H1 (cell line): ENCODE measurements around the gene PCNX3. TPM values are rescaled to one million over a fixed set of nuclear protein-coding genes. Genes with fewer than 3 reads are reported as not detected.

Source experiments
- CTCF ChIA-PET: fragments of 300-600 bp; sonication (Branson Sonifier 250); formaldehyde crosslinking; loops from one replicate; lab custom pipeline; 2021; ENCODE audit not compliant: partially characterized antibody; lab: Charles Lee
- POLR2A ChIA-PET: fragments of 300-600 bp; sonication (Branson Sonifier 250); formaldehyde crosslinking; loops from one replicate; lab custom pipeline; 2021; ENCODE audit warnings: inconsistent platforms; ENCODE audit not compliant: partially characterized antibody; lab: Charles Lee
- DNase-seq, 2 experiments: peaks; one replicate each; pipeline versions ENCODE4 v3.0.0 to v3.0.0-alpha.2; 2010 to 2022; ENCODE audit warnings: low spot score in 2 of 2, low read depth in 1 of 2, mixed read lengths in 1 of 2
- FAIRE-seq: peaks from 2 replicates; lab custom pipeline; 2011; peaks lifted over from hg19 to GRCh38; lab: Jason Lieb, UNC
- H2AFZ ChIP-seq: 2 replicates; pipeline ENCODE4 v1.8.1; 2012; ENCODE audit warnings: low read length, inconsistent platforms
- H2AK5ac ChIP-seq: 2 replicates; pipeline ENCODE4 v1.6.1; 2013; ENCODE audit warnings: low read depth, low read length
- H2BK120ac ChIP-seq: replicated peaks from 2 replicates; pipeline ENCODE3; 2013; ENCODE audit warnings: low read depth, low read length, inconsistent platforms
- H2BK12ac ChIP-seq: 2 replicates; pipeline ENCODE4 v1.6.1; 2013; ENCODE audit warnings: low read depth, low read length
- H2BK15ac ChIP-seq: 2 replicates; pipeline ENCODE4 v1.6.1; 2013; ENCODE audit warnings: low read length
- H2BK20ac ChIP-seq: 2 replicates; pipeline ENCODE4 v1.6.1; 2013; ENCODE audit warnings: low read length
- H2BK5ac ChIP-seq: 2 replicates; pipeline ENCODE4 v1.6.1; 2013; ENCODE audit warnings: low read depth, low read length
- H3K14ac ChIP-seq: 2 replicates; pipeline ENCODE4 v1.6.1; 2013; ENCODE audit warnings: inconsistent platforms; ENCODE audit not compliant: insufficient read length
- H3K18ac ChIP-seq: 2 replicates; pipeline ENCODE4 v1.6.1; 2013; ENCODE audit warnings: low read length; ENCODE audit errors: extremely low read depth
- H3K23ac ChIP-seq: 2 replicates; pipeline ENCODE4 v1.6.1; 2013; ENCODE audit warnings: inconsistent platforms; ENCODE audit not compliant: insufficient read length
- H3K23me2 ChIP-seq: 2 replicates; pipeline ENCODE4 v1.6.1; 2013; ENCODE audit warnings: low read depth, low read length
- H3K27ac ChIP-seq: 2 replicates; pipeline ENCODE4 v1.6.1; 2011; ENCODE audit warnings: low read depth, low read length, inconsistent platforms
- H3K27me3 ChIP-seq, 4 experiments: replicated peaks in 1 of 4; 1 replicate in 1 of 4; 2 replicates in 3 of 4; pipeline versions ENCODE4 v1.6.1 to v1.8.1; 2011 to 2013; ENCODE audit warnings: low read length in 3 of 4, mild to moderate bottlenecking in 3 of 4, inconsistent platforms in 2 of 4, mixed read lengths in 2 of 4, moderate library complexity in 1 of 4; ENCODE audit not compliant: control insufficient read depth in 3 of 4, insufficient read depth in 3 of 4; ENCODE audit errors: extremely low read depth in 1 of 4
- H3K36me3 ChIP-seq, 4 experiments: 2 replicates each; pipeline versions ENCODE4 v1.6.1 to v1.8.1; 2011 to 2013; ENCODE audit warnings: mild to moderate bottlenecking in 4 of 4, low read length in 3 of 4, moderate library complexity in 2 of 4, control low read depth in 1 of 4, inconsistent platforms in 1 of 4; ENCODE audit not compliant: insufficient read depth in 4 of 4, control insufficient read depth in 2 of 4
- H3K4ac ChIP-seq: replicated peaks from 2 replicates; pipeline ENCODE3; 2013; ENCODE audit warnings: low read length, low read depth, mixed read lengths, inconsistent platforms; ENCODE audit not compliant: insufficient read length
- H3K4me1 ChIP-seq, 4 experiments: replicated peaks in 1 of 4; 1 replicate in 1 of 4; 2 replicates in 3 of 4; pipeline versions ENCODE4 v1.6.1 to v1.8.1; 2011 to 2013; ENCODE audit warnings: low read length in 3 of 4, inconsistent platforms in 2 of 4, mixed read lengths in 1 of 4; ENCODE audit not compliant: insufficient read depth in 4 of 4, control insufficient read depth in 3 of 4
- H3K4me2 ChIP-seq, 2 experiments: 2 replicates each; pipeline versions ENCODE4 v1.6.1 to v1.8.1; 2011 to 2013; ENCODE audit warnings: low read depth in 2 of 2, low read length in 2 of 2, control low read depth in 1 of 2, inconsistent platforms in 1 of 2, mild to moderate bottlenecking in 1 of 2; ENCODE audit not compliant: insufficient read depth in 1 of 2
- H3K4me3 ChIP-seq, 4 experiments: fragments of 200-600, 300-600 bp in 1 of 4; sonication (generic), shearing (Covaris generic), sonication (Bioruptor Twin) in 1 of 4; 2 replicates each; pipeline versions ENCODE4 v1.5.1 to v1.8.1; 2011 to 2016; ENCODE audit warnings: low read length in 4 of 4, low read depth in 3 of 4, control low read depth in 2 of 4, inconsistent platforms in 2 of 4, mild to moderate bottlenecking in 2 of 4, mixed read lengths in 1 of 4, moderate library complexity in 1 of 4; ENCODE audit not compliant: insufficient read depth in 2 of 4; ENCODE audit errors: extremely low read depth in 1 of 4
- H3K56ac ChIP-seq: replicated peaks from 2 replicates; pipeline ENCODE3; 2013; ENCODE audit warnings: low read depth, mild to moderate bottlenecking, mixed read lengths, low read length, inconsistent platforms; ENCODE audit not compliant: insufficient read length
- H3K79me1 ChIP-seq: 2 replicates; pipeline ENCODE4 v1.6.1; 2013; ENCODE audit warnings: low read depth, low read length, control low read depth
- H3K79me2 ChIP-seq, 2 experiments: 2 replicates each; pipeline versions ENCODE4 v1.6.1 to v1.8.1; 2012 to 2013; ENCODE audit warnings: low read length in 2 of 2, mild to moderate bottlenecking in 2 of 2, inconsistent platforms in 1 of 2; ENCODE audit not compliant: insufficient read depth in 2 of 2, control insufficient read depth in 1 of 2
- H3K9ac ChIP-seq, 4 experiments: replicated peaks in 1 of 4; 1 replicate in 1 of 4; 2 replicates in 3 of 4; pipeline versions ENCODE4 v1.6.1 to v1.8.1; 2011 to 2013; ENCODE audit warnings: low read depth in 3 of 4, low read length in 3 of 4, control low read depth in 2 of 4, mild to moderate bottlenecking in 2 of 4, moderate library complexity in 2 of 4, inconsistent platforms in 1 of 4; ENCODE audit errors: extremely low read depth in 1 of 4
- H3K9me3 ChIP-seq, 2 experiments: 2 replicates each; pipeline versions ENCODE4 v1.6.1 to v1.8.1; 2012 to 2013; ENCODE audit warnings: mild to moderate bottlenecking in 2 of 2, moderate library complexity in 2 of 2, control low read depth in 1 of 2, inconsistent platforms in 1 of 2, low read depth in 1 of 2, low read length in 1 of 2, mixed read lengths in 1 of 2; ENCODE audit not compliant: insufficient read depth in 2 of 2
- H4K20me1 ChIP-seq, 2 experiments: replicated peaks in 1 of 2; 2 replicates each; pipeline versions ENCODE3 to v1.8.1; 2011 to 2013; ENCODE audit warnings: inconsistent platforms in 2 of 2, low read length in 2 of 2, mild to moderate bottlenecking in 1 of 2; ENCODE audit not compliant: insufficient read depth in 2 of 2, control insufficient read depth in 1 of 2
- H4K5ac ChIP-seq: 2 replicates; pipeline ENCODE4 v1.6.1; 2013; ENCODE audit warnings: low read length, low read depth, mixed read lengths, inconsistent platforms; ENCODE audit not compliant: insufficient read length
- H4K8ac ChIP-seq: 2 replicates; pipeline ENCODE4 v1.8.0; 2013; ENCODE audit warnings: mild to moderate bottlenecking, moderate library complexity, low read length, inconsistent platforms; ENCODE audit not compliant: insufficient read depth; ENCODE audit errors: extremely low read depth
- H4K91ac ChIP-seq: replicated peaks from 2 replicates; pipeline ENCODE3; 2013; ENCODE audit warnings: low read length, mixed read lengths, inconsistent platforms; ENCODE audit not compliant: insufficient read length
- ATF3 ChIP-seq: IDR thresholded peaks from 2 replicates; pipeline ENCODE4 v1.6.1; 2011; ENCODE audit warnings: low read depth, mild to moderate bottlenecking, low read length; ENCODE audit not compliant: insufficient read depth
- CEBPB ChIP-seq: IDR thresholded peaks from 2 replicates; pipeline ENCODE4 v1.6.1; 2012; ENCODE audit warnings: low read depth, low read length
- EGR1 ChIP-seq: IDR thresholded peaks from 2 replicates; pipeline ENCODE4 v1.6.1; 2011; ENCODE audit warnings: low read depth, low read length, borderline replicate concordance
- MAFK ChIP-seq: IDR thresholded peaks from 2 replicates; pipeline ENCODE4 v1.6.1; 2012; ENCODE audit warnings: low read depth, mild to moderate bottlenecking, improper control_type of control experiment, low read length
- NANOG ChIP-seq: IDR thresholded peaks from 2 replicates; pipeline ENCODE4 v1.6.1; 2011; ENCODE audit warnings: low read length, low read depth, mild to moderate bottlenecking, inconsistent platforms; ENCODE audit not compliant: insufficient read depth, poor library complexity, severe bottlenecking
- POLR2AphosphoS5 ChIP-seq: IDR thresholded peaks from 2 replicates; pipeline ENCODE4 v1.6.1; 2011; ENCODE audit warnings: low read depth, low read length
- RNF2 ChIP-seq: fragments of 200-900, 300-1000 bp; sonication (generic); IDR thresholded peaks from 2 replicates; pipeline ENCODE4 v1.7.1; 2016; ENCODE audit warnings: borderline replicate concordance, low read depth, mild to moderate bottlenecking, antibody characterized with exemption, low read length; ENCODE audit not compliant: poor library complexity, severe bottlenecking; ENCODE audit errors: missing control alignments
- SAP30 ChIP-seq: fragments of 300-600 bp; sonication (generic); IDR thresholded peaks from 2 replicates; pipeline ENCODE4 v1.7.1; 2012; ENCODE audit warnings: low read length, moderate library complexity, mild to moderate bottlenecking, inconsistent platforms; ENCODE audit not compliant: insufficient read depth, insufficient replicate concordance
- SP4 ChIP-seq: IDR thresholded peaks from 2 replicates; pipeline ENCODE4 v1.6.1; 2012; ENCODE audit warnings: low read length, inconsistent platforms
- WGBS, 2 experiments: shearing (Covaris generic) in 1 of 2; methylation state at CpG; one replicate each; pipeline versions ENCODE4 v1.1.6 to v1.1.7; 2013 to 2015; ENCODE audit warnings: low lambda C conversion rate in 2 of 2, mixed read lengths in 2 of 2, inconsistent platforms in 1 of 2, low coverage in 1 of 2, missing lambda C conversion rate in 1 of 2; ENCODE audit not compliant: insufficient replicate concordance in 2 of 2, insufficient coverage in 1 of 2, insufficient read length in 1 of 2; ENCODE audit errors: extremely low coverage in 1 of 2, missing lambda C conversion rate in 1 of 2; 5-methylcytosine and 5-hydroxymethylcytosine counted together
- polyA plus RNA-seq, 7 experiments: library from polyadenylated mRNA; depleted of rRNA in 3 of 7; stranded (reverse) in 5 of 7; unstranded in 2 of 7; fragments of >200 nt in 5 of 7; fragments of 200-250 nt in 2 of 7; gene quantifications; 1 replicate in 5 of 7; 2 replicates in 1 of 7; 4 replicates in 1 of 7; pipeline versions ENCODE4 v1.2.1 to v1.2.3, GENCODE V29; 2011 to 2013; ENCODE audit warnings: missing spikeins in 2 of 7, mixed read lengths in 2 of 7
- total RNA-seq: library from RNA; stranded (reverse); fragmentation: NEBNext Ultra II Directional; extraction: Animal tissue kit (Norgen Biotek cat#: 25700); gene quantifications from 2 replicates; pipeline ENCODE4 v1.2.1, GENCODE V29; 2021

PCNX3 gene
- total and polyA plus RNA-seq, 2 of the 8 experiments (the other 6 are each of a cell fraction or from before 2014, with no cell fraction given), result 27.2 to 38.8 TPM

GRCh38 chr11:65658174-65659021, 42.8 kb downstream of the PCNX3 start:
- no peak for FAIRE-seq
- TF ChIP-seq NANOG (no peak), MAFK (no peak), EGR1 (no peak), CEBPB (no peak), SAP30 (no peak), SP4 (no peak), RNF2 (no peak), POLR2AphosphoS5 (no peak), ATF3 (no peak)

More at GRCh38 chr11:65658174-65659021, 42.8 kb downstream of the PCNX3 start:
- H3K23me2 ChIP-seq, result peaks cover 7% of the 10 kb centered on the region; the same call in 1 of the 2 replicates
- H3K79me2 ChIP-seq, result peaks cover 0 to 15% of the 10 kb centered on the region in 2 experiments; a peak in 1 of 4 replicates
- ChIA-PET CTCF (interaction anchor here (1.0 to 1.6 kb wide), 10 partner anchors 8 to 230 kb away, joined by 3 to 5 read pairs (median 3); partner anchors contain the start of genes FIBP and SIPA1), POLR2A (interaction anchor here (2.8 to 8.9 kb wide), 3 partner anchors 12 to 30 kb away, joined by 7 to 58 read pairs (median 12); partner anchors contain the start of gene SIPA1)
- H4K5ac ChIP-seq, result no peak overlapping the region
- no peak overlapping the region for H4K91ac ChIP-seq
- H2BK15ac ChIP-seq, result no peak overlapping the region
- peaks cover 0 to 5% (median 4%) of the 10 kb centered on the region in 4 experiments; a peak in 5 of 7 replicates for H3K4me1 ChIP-seq
- no peak for DNase-seq
- WGBS, 2 experiments, result 93% methylated on average over 21 of the region's 21 CpGs; no CpG with 5 or more reads in 1 of the 2 experiments
- H2AK5ac ChIP-seq, result no peak overlapping the region
- no peak overlapping the region for H3K14ac ChIP-seq
- no peak overlapping the region for H3K56ac ChIP-seq
- peaks cover 0 to 6% of the 10 kb centered on the region in 2 experiments for H4K20me1 ChIP-seq
- H3K79me1 ChIP-seq, result peaks cover 3% of the 10 kb centered on the region; the same call in 1 of the 2 replicates
- H3K27ac ChIP-seq, result no peak overlapping the region
- H3K4me2 ChIP-seq, result no peak overlapping the region
- H3K9me3 ChIP-seq, result no peaks in the 10 kb centered on the region
- no peak overlapping the region for H2BK5ac ChIP-seq
- H3K4ac ChIP-seq, result no peak overlapping the region
- no peak overlapping the region for H3K9ac ChIP-seq
- no peak overlapping the region for H3K4me3 ChIP-seq
- no peak overlapping the region for H2AFZ ChIP-seq
- no peak overlapping the region for H3K23ac ChIP-seq
- H3K18ac ChIP-seq, result no peak overlapping the region
- H2BK20ac ChIP-seq, result no peak overlapping the region
- no peak overlapping the region for H2BK12ac ChIP-seq
- H3K27me3 ChIP-seq, result no peaks in the 10 kb centered on the region
- no peak overlapping the region for H2BK120ac ChIP-seq
- peaks cover 32 to 58% (median 41%) of the 10 kb centered on the region in 4 experiments for H3K36me3 ChIP-seq
- no peak overlapping the region for H4K8ac ChIP-seq
